Measurements from ENCODE around the gene ADAMTS2. TPM values are rescaled to one million over a fixed set of nuclear protein-coding genes. Genes with fewer than 3 reads are reported as not detected.
A peak's percentile ranks its signal among the peaks of the same experiment; 100 is the strongest.

Gene ADAMTS2
- total and polyA plus RNA-seq, 2 experiments from 2014 or later: 1.6 to 8.1 TPM

GRCh38 chr5:179230061-179230461 lies 115.2 kb downstream of the ADAMTS2 start:
- no peaks in the 10 kb centered on the region for H4K20me1 ChIP-seq (replicated peaks; ENCODE audit: insufficient read depth)
- H3K27ac ChIP-seq (ENCODE audit: low read depth): no peak overlapping the region
- no peaks in the 10 kb centered on the region for H3K79me2 ChIP-seq (replicated peaks; ENCODE audit: insufficient read depth)
- peaks cover 5% of the 10 kb centered on the region for H3K4me1 ChIP-seq (ENCODE audit: insufficient read depth)
- no peak overlapping the region for H3K4me2 ChIP-seq
- TF ChIP-seq EZH2 (IDR thresholded peaks at IDR 0.05; ENCODE audit: low read depth, unreplicated experiment) (no peak), NANOG (IDR thresholded peaks at IDR 0.05; ENCODE audit: borderline replicate concordance) (no peak), JUNB (IDR thresholded peaks at IDR 0.05; ENCODE audit: unreplicated experiment) (no peak), EZH2phosphoT487 (IDR thresholded peaks at IDR 0.05; ENCODE audit: unreplicated experiment) (no peak), POLR2AphosphoS5 (IDR thresholded peaks at IDR 0.05; ENCODE audit: low read depth) (no peak), STAT1 (IDR thresholded peaks at IDR 0.05; ENCODE audit: unreplicated experiment) (no peak), ETS1 (IDR thresholded peaks at IDR 0.05) (no peak)
- no peak overlapping the region for H3K4me3 Mint-ChIP-seq
- no peaks in the 10 kb centered on the region for H3F3A ChIP-seq (replicated peaks; ENCODE audit: low read depth)
- H3K9me2 ChIP-seq (ENCODE audit: insufficient read depth): no peaks in the 10 kb centered on the region
- H3K27me3 Mint-ChIP-seq (ENCODE audit: insufficient read depth, low read depth, poor library complexity): peaks cover 12% of the 10 kb centered on the region
- ATAC-seq (no peak), DNase-seq (ENCODE audit: low spot score) (no peak)
- H2AFZ ChIP-seq: no peak overlapping the region
- H3K36me3 ChIP-seq (ENCODE audit: insufficient read depth): no peaks in the 10 kb centered on the region
- peaks cover 11% of the 10 kb centered on the region for H3K9me3 Mint-ChIP-seq
- no peak overlapping the region for H3K4me3 ChIP-seq
- H3K27ac Mint-ChIP-seq: no peak overlapping the region
- no peaks in the 10 kb centered on the region for H3K27me3 ChIP-seq (ENCODE audit: insufficient read depth)
- peaks cover 4% of the 10 kb centered on the region for H3K36me3 Mint-ChIP-seq (ENCODE audit: low read depth)
- H3K4me1 Mint-ChIP-seq: peaks cover 39% of the 10 kb centered on the region

DNA sequence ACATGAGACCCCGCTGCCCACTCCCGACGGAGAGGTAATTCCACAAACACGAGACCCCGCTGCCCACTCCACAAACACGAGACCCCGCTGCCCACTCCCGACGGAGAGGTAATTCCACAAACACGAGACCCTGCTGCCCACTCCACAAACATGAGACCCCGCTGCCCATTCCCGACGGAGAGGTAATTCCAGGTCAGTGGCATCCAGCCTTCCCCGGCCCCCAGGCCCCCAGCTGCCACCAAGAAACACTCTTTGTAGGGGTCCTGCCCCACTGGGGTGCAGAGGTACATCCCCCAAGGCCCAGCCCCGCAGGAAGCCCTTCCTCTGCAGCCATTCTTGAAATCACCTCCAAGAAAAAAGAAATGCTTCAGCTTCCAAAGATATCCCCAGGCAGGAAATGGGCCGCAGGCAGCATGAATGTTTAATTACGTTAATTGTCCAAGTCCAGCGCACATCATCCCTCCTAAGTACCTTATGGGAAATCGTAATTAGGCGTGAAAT lies 115.9 kb downstream of the ADAMTS2 start:
- no peak for ATAC-seq
- DNase-seq (ENCODE audit: low spot score): no peak
- H3K36me3 ChIP-seq (ENCODE audit: insufficient read depth): no peaks in the 10 kb centered on the region
- Mint-ChIP-seq H3K27ac (no peak overlapping the region; the same call in 1 of the 2 replicates), H3K4me3 (no peak overlapping the region), H3K9me3 (peaks cover 18% of the 10 kb centered on the region), H3K27me3 (ENCODE audit: insufficient read depth, low read depth, poor library complexity) (peaks cover 10% of the 10 kb centered on the region), H3K4me1 (peaks cover 33% of the 10 kb centered on the region), H3K36me3 (ENCODE audit: low read depth) (peaks cover 11% of the 10 kb centered on the region)
- H3K4me3 ChIP-seq: no peak overlapping the region
- no peaks in the 10 kb centered on the region for H3K27me3 ChIP-seq (ENCODE audit: insufficient read depth)
- H4K20me1 ChIP-seq (replicated peaks; ENCODE audit: insufficient read depth): no peaks in the 10 kb centered on the region
- no peak overlapping the region for H3K27ac ChIP-seq (ENCODE audit: low read depth)
- H3K79me2 ChIP-seq (replicated peaks; ENCODE audit: insufficient read depth): no peaks in the 10 kb centered on the region
- H3K4me1 ChIP-seq (ENCODE audit: insufficient read depth): peaks cover 5% of the 10 kb centered on the region
- no peaks in the 10 kb centered on the region for H3K9me2 ChIP-seq (ENCODE audit: insufficient read depth)
- H2AFZ ChIP-seq: no peak overlapping the region
- no peak for TF ChIP-seq NANOG (IDR thresholded peaks at IDR 0.05; ENCODE audit: borderline replicate concordance)
- TF ChIP-seq JUNB (IDR thresholded peaks at IDR 0.05; ENCODE audit: unreplicated experiment): no peak
- TF ChIP-seq EZH2phosphoT487 (IDR thresholded peaks at IDR 0.05; ENCODE audit: unreplicated experiment): no peak
- no peak for TF ChIP-seq STAT1 (IDR thresholded peaks at IDR 0.05; ENCODE audit: unreplicated experiment)
- no peak overlapping the region for H3K4me2 ChIP-seq
- H3F3A ChIP-seq (replicated peaks; ENCODE audit: low read depth): no peaks in the 10 kb centered on the region

DNA sequence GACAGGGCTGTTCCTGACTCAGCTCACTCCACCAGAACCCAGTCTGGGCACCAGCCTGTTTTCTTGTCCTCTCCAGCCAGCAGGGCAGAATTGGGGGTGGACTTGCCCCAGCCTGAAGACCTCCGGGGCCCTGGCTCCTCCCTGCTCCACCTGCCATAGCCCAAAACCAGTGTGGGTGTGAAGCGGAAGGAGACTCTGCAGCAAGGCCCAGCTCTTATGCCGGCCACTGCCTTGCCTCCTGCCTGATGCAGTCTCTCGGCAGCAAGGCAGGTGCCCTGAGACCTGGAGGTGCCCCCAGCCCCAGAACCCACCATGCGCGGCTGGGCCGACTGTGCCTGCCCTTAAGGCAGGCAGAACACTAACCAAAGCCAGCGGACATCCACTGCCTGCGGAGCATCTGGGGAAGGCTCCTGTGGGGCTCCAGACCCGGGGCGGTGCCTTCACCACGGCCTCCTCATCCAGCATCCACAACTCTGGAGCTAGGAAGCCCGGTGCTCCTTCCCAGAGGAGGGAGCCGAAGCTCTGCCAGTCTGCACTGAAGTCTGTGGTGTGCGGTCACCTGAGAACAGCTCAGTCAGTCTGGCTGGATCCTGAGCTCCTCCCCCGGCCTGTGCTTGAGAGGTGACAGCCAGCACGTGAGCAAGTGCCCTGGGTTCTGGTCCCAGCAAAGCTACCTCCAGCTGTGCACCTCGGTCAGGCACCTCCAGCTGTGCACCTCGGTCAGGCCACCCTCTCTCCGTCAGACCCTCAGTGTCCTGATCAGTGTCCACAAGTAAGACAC lies 116.7 kb downstream of the ADAMTS2 start:
- Histone ChIP-seq H4K20me1 (replicated peaks; ENCODE audit: insufficient read depth) (no peaks in the 10 kb centered on the region), H3K27ac (ENCODE audit: low read depth) (no peak overlapping the region), H3K4me1 (ENCODE audit: insufficient read depth) (peaks cover 5% of the 10 kb centered on the region), H3K9me2 (ENCODE audit: insufficient read depth) (no peaks in the 10 kb centered on the region), H3K4me3 (no peak overlapping the region), H3K27me3 (ENCODE audit: insufficient read depth) (no peaks in the 10 kb centered on the region), H3K36me3 (ENCODE audit: insufficient read depth) (no peaks in the 10 kb centered on the region), H2AFZ (no peak overlapping the region), H3K79me2 (replicated peaks; ENCODE audit: insufficient read depth) (no peaks in the 10 kb centered on the region), H3F3A (replicated peaks; ENCODE audit: low read depth) (0 out of 2 replicates have a peak, but pooled peaks cover 3% of the 10 kb centered on the region), H3K4me2 (no peak overlapping the region)
- peaks cover 19% of the 10 kb centered on the region for H3K36me3 Mint-ChIP-seq (ENCODE audit: low read depth)
- H3K4me1 Mint-ChIP-seq: peaks cover 24% of the 10 kb centered on the region
- DNase-seq (ENCODE audit: low spot score) (no peak), ATAC-seq (peak; percentile 66)
- H3K4me3 Mint-ChIP-seq: no peak overlapping the region
- peaks cover 26% of the 10 kb centered on the region for H3K9me3 Mint-ChIP-seq
- H3K27me3 Mint-ChIP-seq (ENCODE audit: insufficient read depth, low read depth, poor library complexity): peaks cover 12% of the 10 kb centered on the region
- H3K27ac Mint-ChIP-seq: no peak overlapping the region
- no peak for TF ChIP-seq CREB1 (CRISPR knock-in tag; IDR thresholded peaks at IDR 0.05; ENCODE audit: low read depth)
- TF ChIP-seq ZNF331 (CRISPR knock-in tag; IDR thresholded peaks at IDR 0.05; ENCODE audit: low read depth): no peak
- TF ChIP-seq, protein P1, sequence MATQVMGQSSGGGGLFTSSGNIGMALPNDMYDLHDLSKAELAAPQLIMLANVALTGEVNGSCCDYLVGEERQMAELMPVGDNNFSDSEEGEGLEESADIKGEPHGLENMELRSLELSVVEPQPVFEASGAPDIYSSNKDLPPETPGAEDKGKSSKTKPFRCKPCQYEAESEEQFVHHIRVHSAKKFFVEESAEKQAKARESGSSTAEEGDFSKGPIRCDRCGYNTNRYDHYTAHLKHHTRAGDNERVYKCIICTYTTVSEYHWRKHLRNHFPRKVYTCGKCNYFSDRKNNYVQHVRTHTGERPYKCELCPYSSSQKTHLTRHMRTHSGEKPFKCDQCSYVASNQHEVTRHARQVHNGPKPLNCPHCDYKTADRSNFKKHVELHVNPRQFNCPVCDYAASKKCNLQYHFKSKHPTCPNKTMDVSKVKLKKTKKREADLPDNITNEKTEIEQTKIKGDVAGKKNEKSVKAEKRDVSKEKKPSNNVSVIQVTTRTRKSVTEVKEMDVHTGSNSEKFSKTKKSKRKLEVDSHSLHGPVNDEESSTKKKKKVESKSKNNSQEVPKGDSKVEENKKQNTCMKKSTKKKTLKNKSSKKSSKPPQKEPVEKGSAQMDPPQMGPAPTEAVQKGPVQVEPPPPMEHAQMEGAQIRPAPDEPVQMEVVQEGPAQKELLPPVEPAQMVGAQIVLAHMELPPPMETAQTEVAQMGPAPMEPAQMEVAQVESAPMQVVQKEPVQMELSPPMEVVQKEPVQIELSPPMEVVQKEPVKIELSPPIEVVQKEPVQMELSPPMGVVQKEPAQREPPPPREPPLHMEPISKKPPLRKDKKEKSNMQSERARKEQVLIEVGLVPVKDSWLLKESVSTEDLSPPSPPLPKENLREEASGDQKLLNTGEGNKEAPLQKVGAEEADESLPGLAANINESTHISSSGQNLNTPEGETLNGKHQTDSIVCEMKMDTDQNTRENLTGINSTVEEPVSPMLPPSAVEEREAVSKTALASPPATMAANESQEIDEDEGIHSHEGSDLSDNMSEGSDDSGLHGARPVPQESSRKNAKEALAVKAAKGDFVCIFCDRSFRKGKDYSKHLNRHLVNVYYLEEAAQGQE (IDR thresholded peaks at IDR 0.05; ENCODE audit: unreplicated experiment): no peak
- TF ChIP-seq CTCF (conservative IDR thresholded peaks at IDR 0.05; ENCODE audit: low read depth in 2 of 2): peak in 1 of 2 experiments; percentile 29; a peak in 2 of 4 replicates

Data from GM23338 (cell line).